OCI-LY7 (cell line): Measurements from ENCODE around the gene GPRC5D. TPM values are rescaled to one million over a fixed set of nuclear protein-coding genes. Genes with fewer than 3 reads are reported as not detected.

Experiments
- BruUV-seq: library from RNA; stranded (reverse); fragments of 400-500 nt; replicated peaks from 2 replicates; lab custom pipeline; 2021; lab: Mats Ljungman, UMichigan
- CTCF ChIA-PET: fragments of 300-600 bp; sonication (Branson Sonifier 250); formaldehyde crosslinking; loops from one replicate; lab custom pipeline; 2022; ENCODE audit warnings: antibody characterized with exemption; ENCODE audit not compliant: unreplicated experiment; lab: Charles Lee
- POLR2A ChIA-PET: fragments of 300-600 bp; sonication (Branson Sonifier 250); formaldehyde crosslinking; loops from one replicate; lab custom pipeline; 2022; ENCODE audit warnings: antibody characterized with exemption; lab: Charles Lee
- DNase-seq: peaks from one replicate; pipeline ENCODE4 v3.0.0-alpha.2; 2015; ENCODE audit warnings: low spot score
- H2AFZ ChIP-seq: fragments of 200-600 bp; sonication (generic), shearing (Covaris generic); 2 replicates; pipeline ENCODE4 v1.6.1; 2014; ENCODE audit warnings: mild to moderate bottlenecking, antibody characterized with exemption, low read length, moderate library complexity
- H3K27ac ChIP-seq: fragments of 200-600 bp; sonication (generic); 2 replicates; pipeline ENCODE4 v1.5.1; 2014; ENCODE audit warnings: mixed run types, low read depth, mild to moderate bottlenecking, moderate library complexity, low read length, inconsistent platforms; ENCODE audit not compliant: poor library complexity, severe bottlenecking
- H3K36me3 ChIP-seq: fragments of 200-600 bp; sonication (generic); 2 replicates; pipeline ENCODE4 v1.6.1; 2014; ENCODE audit warnings: mild to moderate bottlenecking, antibody characterized with exemption, low read length, moderate library complexity, mixed read lengths; ENCODE audit not compliant: insufficient read depth
- H3K4me1 ChIP-seq: fragments of 200-600 bp; sonication (generic); 2 replicates; pipeline ENCODE4 v1.5.1; 2014; ENCODE audit warnings: mild to moderate bottlenecking, low read length; ENCODE audit not compliant: insufficient read depth, poor library complexity, severe bottlenecking
- H3K4me2 ChIP-seq: fragments of 200-600 bp; sonication (generic); 2 replicates; pipeline ENCODE4 v1.6.1; 2014; ENCODE audit warnings: mild to moderate bottlenecking, low read length
- H3K4me3 ChIP-seq: fragments of 200-600 bp; sonication (generic); 2 replicates; pipeline ENCODE4 v1.5.1; 2014; ENCODE audit warnings: mild to moderate bottlenecking, low read depth, low read length; ENCODE audit not compliant: poor library complexity, severe bottlenecking
- H3K79me2 ChIP-seq: fragments of 200-600 bp; sonication (generic); 2 replicates; pipeline ENCODE4 v1.6.1; 2016; ENCODE audit warnings: low read depth, mild to moderate bottlenecking, low read length, moderate library complexity, mixed read lengths; ENCODE audit not compliant: insufficient read depth
- H3K9me2 ChIP-seq: fragments of 200-600 bp; sonication (generic); 2 replicates; pipeline ENCODE4 v1.6.1; 2016; ENCODE audit warnings: mild to moderate bottlenecking, low read length, mixed read lengths; ENCODE audit not compliant: insufficient read depth
- H3K9me3 ChIP-seq: fragments of 200-600 bp; sonication (generic); 2 replicates; pipeline ENCODE4 v1.6.1; 2014; ENCODE audit warnings: mild to moderate bottlenecking, mixed run types, low read length, mixed read lengths
- H4K20me1 ChIP-seq: fragments of 200-600 bp; sonication (generic); 2 replicates; pipeline ENCODE4 v1.6.1; 2014; ENCODE audit warnings: mild to moderate bottlenecking, antibody characterized with exemption, low read length, moderate library complexity, mixed read lengths; ENCODE audit not compliant: insufficient read depth
- CTCF ChIP-seq: fragments of 200-600 bp; sonication (generic); conservative IDR thresholded peaks from 2 replicates; pipeline ENCODE4 v1.5.1; 2014; ENCODE audit warnings: mild to moderate bottlenecking, antibody characterized with exemption, low read length, moderate library complexity, mixed read lengths
- EZH2phosphoT487 ChIP-seq: fragments of 200-600 bp; sonication (generic); IDR thresholded peaks from 2 replicates; pipeline ENCODE4 v1.6.1; 2018; ENCODE audit warnings: low read depth, borderline replicate concordance, mild to moderate bottlenecking, mixed run types, antibody characterized with exemption, low read length, moderate library complexity, mixed read lengths
- intact Hi-C: fragments of 100-400 bp; cut with micrococcal nuclease; formaldehyde crosslinking; loops from one replicate; pipeline ENCODE4 v1.10.0; 2022; ENCODE audit not compliant: unreplicated experiment
- total RNA-seq, 2 experiments: library from RNA; depleted of rRNA in 1 of 2; stranded (reverse); fragments of >200 nt in 1 of 2; shearing (Covaris generic) in 1 of 2; gene quantifications; 2 replicates each; pipeline ENCODE4 v1.2.3, GENCODE V29; 2014 to 2022

The GPRC5D gene
- total RNA-seq, 2 experiments from 2014 or later = not detected

GRCh38 chr12:12924169-12924568 lies 27.8 kb downstream of the GPRC5D start:
- Histone ChIP-seq H3K36me3 (no peaks in the 10 kb centered on the region), H3K4me3 (no peak overlapping the region), H4K20me1 (no peaks in the 10 kb centered on the region), H3K4me2 (no peak overlapping the region), H3K27ac (no peak overlapping the region), H3K79me2 (no peaks in the 10 kb centered on the region), H3K4me1 (no peaks in the 10 kb centered on the region), H3K9me3 (no peaks in the 10 kb centered on the region), H3K9me2 (no peaks in the 10 kb centered on the region), H2AFZ (no peak overlapping the region)
- DNase-seq = no peak
- intact Hi-C loops = no loop called here
- CTCF ChIA-PET = no interaction called here
- TF ChIP-seq EZH2phosphoT487 (no peak), CTCF (no peak)
- BruUV-seq = no TSS peak
- POLR2A ChIA-PET = interaction anchor here (0.6 kb wide), 1 partner anchor 421 kb away, joined by 3 read pairs; no protein-coding TSS in a partner anchor

- Histone ChIP-seq H4K20me1 (no peaks in the 10 kb centered on the region), H3K4me2 (no peak overlapping the region), H3K27ac (no peak overlapping the region), H3K4me3 (no peak overlapping the region), H3K36me3 (no peaks in the 10 kb centered on the region), H3K9me3 (no peaks in the 10 kb centered on the region), H3K4me1 (no peaks in the 10 kb centered on the region), H3K79me2 (no peaks in the 10 kb centered on the region), H3K9me2 (no peaks in the 10 kb centered on the region), H2AFZ (no peak overlapping the region)
- POLR2A ChIA-PET = no interaction called here
- DNase-seq = no peak
- CTCF ChIA-PET = no interaction called here
- TF ChIP-seq EZH2phosphoT487 (no peak), CTCF (no peak)
- BruUV-seq = no TSS peak
- intact Hi-C loops = no loop called here
Measured at GRCh38 chr12:12922978-12923377, 29.0 kb downstream of the GPRC5D start.

GRCh38 chr12:12922191-12922616 lies 29.8 kb downstream of the GPRC5D start:
- Histone ChIP-seq H3K4me2 (no peak overlapping the region), H4K20me1 (no peaks in the 10 kb centered on the region), H3K79me2 (no peaks in the 10 kb centered on the region), H3K27ac (no peak overlapping the region), H3K4me3 (no peak overlapping the region), H3K36me3 (no peaks in the 10 kb centered on the region), H2AFZ (no peak overlapping the region), H3K9me3 (no peaks in the 10 kb centered on the region), H3K4me1 (no peaks in the 10 kb centered on the region), H3K9me2 (no peaks in the 10 kb centered on the region)
- ChIA-PET POLR2A (interaction anchor here (0.6 to 0.9 kb wide), 2 partner anchors 195 to 290 kb away, joined by 3 to 4 read pairs; no protein-coding TSS in a partner anchor), CTCF (no interaction called here)
- TF ChIP-seq CTCF (no peak), EZH2phosphoT487 (no peak)
- intact Hi-C loops = no loop called here
- DNase-seq = no peak
- no TSS peak for BruUV-seq
